ENCODE measurements around the gene RNGTT.

The RNGTT gene

DNA sequence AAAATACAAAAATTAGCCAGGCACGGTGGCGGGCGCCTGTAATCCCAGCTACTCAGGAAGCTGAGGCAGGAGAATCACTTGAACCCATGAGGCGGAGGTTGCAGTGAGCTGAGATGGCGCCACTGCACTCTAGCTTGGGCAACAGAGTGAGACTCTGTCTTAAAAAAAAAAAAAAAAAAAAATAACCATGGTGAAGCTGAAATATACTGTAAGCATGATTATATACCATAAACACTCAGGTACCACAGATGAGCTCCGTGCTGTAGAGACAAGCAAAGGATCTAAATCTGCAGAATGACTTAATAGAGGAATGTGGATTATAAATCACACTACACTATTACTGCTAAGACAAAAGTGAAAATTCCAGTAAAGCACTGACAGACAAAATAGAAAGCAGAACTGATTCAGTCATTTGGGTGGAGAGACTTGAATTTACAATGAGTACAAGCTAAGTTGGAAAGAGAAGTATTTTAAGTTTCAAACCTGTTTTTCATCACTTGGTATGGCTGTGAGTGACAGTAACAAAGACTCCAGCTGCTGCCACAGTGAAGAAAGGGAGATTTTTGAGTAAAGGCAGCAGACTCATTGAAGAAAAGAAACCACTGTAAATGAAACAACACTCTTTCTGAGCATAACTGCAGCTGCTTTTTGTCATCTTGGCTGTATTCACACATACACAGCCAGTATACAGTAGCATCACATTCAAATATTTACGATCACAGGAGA, 322.1 kb downstream of the RNGTT start:
- no peak for DNase-seq

GRCh38 chr6:88637761-88638545, 325.5 kb downstream of the RNGTT start:
- DNase-seq, result no peak

DNA sequence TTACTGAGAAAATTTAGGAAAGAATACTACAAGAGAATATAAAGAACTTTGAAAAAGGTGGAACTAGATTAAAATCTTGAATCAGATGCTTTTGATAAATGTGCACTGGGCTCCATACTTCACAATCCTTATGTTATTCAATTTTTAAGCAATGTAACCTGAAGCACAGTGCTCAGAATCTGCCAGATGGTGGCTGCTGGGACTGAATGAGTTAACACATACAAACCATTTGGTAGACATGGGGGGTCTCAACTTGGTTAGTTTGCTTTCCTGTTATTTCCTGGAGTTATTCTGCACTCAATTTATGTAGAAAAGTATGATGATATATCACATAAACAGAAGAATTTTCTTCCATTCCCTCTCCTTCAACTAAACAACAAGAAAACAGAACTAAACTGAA, 326.5 kb downstream of the RNGTT start:
- no peak for DNase-seq

GRCh38 chr6:88633782-88634181, 329.6 kb downstream of the RNGTT start:
- DNase-seq, result no peak

- DNase-seq, result no peak
Observed at GRCh38 chr6:88631830-88632229, 331.6 kb downstream of the RNGTT start.

- DNase-seq, result no peak
Observed at GRCh38 chr6:88629838-88630494, 333.5 kb downstream of the RNGTT start.

DNA sequence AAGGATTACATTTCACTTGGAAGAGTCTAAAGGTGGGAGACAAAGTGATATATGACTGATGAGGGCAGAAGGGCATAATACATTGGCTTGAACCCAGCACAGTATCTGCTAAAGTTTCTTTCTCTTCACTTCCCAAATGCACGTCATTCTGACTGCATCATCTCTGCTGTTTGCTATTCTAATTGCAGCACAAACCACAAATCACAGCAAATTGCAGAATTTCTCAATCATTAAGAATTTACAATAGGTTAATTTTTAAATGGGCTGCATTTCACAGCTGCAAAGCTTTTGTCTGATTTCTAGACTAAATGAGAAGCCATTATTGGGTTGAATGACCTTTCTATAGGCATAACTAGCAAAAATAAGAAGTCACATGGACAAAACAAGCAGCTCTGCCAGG, 337.0 kb downstream of the RNGTT start:
- DNase-seq, result no peak

DNA sequence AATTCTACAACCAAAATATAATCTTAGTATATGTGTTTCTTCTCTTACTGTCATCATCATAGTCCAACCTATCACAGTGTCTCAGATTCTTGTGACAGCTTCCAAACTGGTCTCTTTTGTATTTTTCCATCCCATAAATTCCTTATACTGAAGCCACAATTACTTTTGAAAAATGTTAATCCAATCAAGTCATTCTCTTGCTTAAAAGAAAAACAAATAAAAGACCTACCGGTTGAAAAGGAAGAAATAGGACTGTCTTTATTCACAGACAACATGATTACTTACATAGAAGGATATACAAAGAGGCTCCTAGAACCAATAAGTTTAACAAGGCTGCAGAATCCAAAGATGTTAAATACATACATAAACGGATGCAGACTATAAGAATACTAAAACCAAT, 339.9 kb downstream of the RNGTT start:
- DNase-seq, result no peak

DNA sequence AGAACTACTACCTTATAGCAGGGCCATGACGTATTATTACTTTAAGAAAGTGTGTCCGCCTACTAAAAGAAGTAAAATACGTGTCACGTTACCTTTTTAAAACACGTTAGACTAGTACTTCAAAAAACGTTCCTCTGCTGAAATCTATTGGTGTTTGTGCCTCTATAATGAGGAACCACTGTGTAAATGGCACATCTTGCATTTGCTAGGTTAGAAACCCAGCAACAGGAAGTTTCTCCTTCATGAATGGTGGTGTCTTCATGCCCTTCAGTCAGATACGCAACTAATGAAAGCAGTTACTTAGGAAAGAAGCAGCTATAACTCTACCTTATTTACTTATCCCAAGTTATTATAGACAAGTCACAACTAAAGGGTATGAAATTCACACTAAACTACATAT, 343.5 kb downstream of the RNGTT start:
- no peak for DNase-seq

DNA sequence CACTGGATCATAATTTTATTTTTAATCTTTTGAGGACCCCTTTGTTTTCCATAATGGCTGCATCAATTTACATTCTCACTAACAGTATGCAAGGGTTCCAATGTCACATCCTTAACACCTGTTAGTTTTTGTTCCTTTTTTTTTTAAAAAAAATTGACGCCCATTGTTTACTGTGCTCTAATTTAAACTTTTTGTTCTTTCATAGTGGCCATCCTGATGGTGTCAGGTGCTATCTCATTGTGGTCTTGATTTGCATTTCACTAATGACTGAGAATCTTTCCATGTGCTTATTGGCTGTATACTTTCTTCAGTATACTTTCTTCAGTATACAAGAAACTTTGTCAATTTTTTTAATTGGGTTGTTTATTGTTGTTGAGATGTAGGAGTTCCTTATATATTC, 347.0 kb downstream of the RNGTT start:
- DNase-seq, result no peak

DNA sequence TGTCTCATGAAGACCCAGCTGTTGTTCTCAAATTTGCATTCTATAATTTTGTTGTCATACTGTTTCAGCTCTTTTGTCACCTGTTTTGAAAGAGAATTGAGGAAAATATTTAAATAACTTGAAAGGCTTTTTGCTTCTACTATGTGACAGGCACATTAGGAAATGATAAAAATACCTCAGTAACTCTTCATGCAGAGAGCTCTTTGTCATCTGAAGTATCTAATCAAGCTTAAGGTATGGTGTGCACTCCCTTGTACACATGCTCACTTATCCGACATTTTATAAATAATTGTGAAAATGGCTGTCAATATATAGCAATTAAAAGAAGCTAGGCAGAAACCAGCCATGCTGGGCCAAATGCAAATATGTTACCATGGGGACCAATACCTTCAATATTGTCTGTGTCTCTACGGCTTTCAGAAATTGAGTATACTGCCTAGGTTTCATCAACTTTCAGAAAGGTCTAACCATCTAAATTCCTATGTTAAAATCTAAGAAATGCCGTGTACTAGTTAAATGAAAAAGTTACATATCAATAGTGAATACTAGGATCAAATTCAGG, 349.0 kb downstream of the RNGTT start:
- DNase-seq, result no peak

DNA sequence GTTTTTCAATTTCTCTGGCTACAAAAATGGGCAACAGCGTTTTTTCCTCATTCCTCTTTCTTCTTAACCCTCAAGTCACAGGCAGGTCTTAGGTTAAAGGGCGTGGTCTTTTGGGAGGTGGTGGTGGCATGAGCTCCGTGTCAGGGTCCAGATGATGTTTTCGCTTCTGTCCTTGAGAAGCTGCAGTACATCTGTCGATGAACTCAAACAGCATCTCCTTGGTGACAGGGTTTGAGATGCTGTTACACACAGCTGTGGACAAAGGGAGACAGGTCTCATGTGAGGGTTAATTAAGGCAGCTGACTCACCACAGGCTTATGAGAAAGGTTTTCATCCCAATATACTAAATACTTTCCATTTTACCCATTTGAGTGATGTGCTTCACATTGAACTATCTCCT, 350.8 kb downstream of the RNGTT start:
- no peak for DNase-seq

DNA sequence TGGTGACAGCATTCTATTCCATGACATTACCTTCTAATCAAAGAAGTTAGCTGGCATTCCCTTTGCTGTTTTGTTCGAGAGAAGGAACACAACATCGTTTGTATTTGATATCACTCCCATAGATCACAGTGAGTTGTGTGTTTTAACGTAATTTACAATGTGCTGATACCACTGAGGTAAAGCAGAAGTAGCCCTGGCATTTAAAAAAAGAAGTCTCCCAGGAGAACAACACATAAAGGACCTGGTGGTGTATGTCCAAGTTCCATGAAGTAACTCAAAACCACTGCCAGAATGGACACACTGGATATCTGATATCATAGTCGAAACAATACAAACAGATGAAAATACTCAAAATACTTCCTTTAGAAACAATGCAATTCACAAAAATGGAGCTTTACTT, 351.7 kb downstream of the RNGTT start:
- DNase-seq, result no peak

DNA sequence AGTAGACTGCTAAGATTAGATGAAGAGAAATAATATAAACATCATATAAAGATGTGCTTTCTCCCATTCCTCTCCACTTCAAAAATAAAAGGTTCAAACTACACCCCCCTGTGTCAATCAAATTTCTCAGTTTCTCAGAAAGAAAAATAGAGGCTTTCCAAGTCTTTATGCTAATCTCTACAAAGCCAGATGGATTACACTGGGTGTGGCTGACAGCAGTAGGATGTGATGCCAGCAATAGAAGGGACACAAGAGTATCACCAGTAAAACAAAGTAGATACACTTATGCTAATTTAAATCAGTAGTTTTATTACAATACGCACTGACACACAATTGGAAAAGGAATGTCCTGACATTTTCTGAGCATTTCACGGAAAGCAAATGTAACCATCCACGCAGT, 353.4 kb downstream of the RNGTT start:
- DNase-seq, result no peak

GRCh38 chr6:88605271-88605670, 358.1 kb downstream of the RNGTT start:
- no peak for DNase-seq

- no peak for DNase-seq
Observed at GRCh38 chr6:88599571-88599970, 363.8 kb downstream of the RNGTT start.

DNA sequence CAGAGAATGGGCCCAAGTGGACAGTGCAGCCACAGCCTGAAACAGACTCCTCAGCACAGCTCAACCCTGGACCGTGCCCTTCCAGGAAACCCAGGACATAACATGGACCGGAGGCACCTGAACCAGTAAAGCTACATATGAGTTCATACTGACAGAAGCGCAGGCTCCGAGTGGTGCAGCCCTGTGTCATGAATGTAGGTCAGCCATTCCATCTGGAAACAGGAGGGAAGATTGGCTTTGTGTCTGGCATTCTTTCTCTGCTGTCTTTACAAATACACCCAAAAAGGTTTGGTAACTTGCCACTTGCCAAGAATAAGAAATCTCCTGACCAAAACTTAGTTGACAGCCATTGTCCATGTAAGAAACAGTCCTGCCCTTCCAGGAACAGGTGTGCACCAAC, 366.6 kb downstream of the RNGTT start:
- no peak for DNase-seq

DNA sequence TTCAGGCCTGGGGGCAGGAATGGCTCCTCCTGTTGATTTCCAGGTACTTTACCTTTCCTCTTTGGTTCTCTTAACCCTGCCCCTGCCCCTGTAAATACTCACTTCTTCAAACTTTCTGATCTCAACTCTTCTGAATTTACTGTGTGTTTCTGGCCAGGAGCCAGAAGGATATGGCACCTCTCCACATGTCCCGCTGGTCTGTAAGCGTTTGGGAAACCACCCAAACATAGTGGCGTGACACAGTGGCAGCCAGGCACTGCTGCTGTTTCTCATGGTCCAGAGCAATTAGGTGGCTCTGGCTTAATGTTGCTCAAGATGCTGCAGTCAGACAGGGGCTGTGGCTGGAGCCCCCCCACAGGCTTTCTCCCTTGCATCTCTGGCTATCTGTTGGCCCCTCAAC, 374.5 kb downstream of the RNGTT start:
- no peak for DNase-seq

- no peak for DNase-seq
Observed at GRCh38 chr6:88587150-88587520, 376.3 kb downstream of the RNGTT start.

GRCh38 chr6:88586371-88587149, 376.9 kb downstream of the RNGTT start:
- no peak for DNase-seq

DNA sequence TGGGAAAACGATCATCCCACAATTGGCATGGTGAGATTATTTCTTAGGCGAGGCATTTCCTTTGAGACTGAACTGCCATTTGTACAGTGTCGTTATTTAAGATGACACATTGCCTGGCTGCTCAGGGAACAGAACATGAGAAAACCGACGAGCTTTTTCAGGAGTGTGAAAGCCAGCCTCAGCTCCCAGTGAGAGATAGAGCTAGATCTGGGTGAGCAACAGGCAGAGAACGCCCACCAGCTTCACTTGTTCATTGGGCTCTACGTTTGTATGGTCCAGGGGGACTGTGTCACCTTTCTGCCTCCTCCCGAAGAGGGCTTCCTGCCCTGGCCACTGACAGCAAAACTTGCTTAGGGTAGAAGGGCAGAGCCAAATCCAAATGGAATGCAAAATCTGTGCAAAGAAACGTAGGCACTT, 378.1 kb downstream of the RNGTT start:
- DNase-seq, result no peak

- DNase-seq, result no peak
Observed at GRCh38 chr6:88584581-88585275, 378.7 kb downstream of the RNGTT start.
